NCI-H2081 (cell line): ENCODE data around the gene TMEM236.
A peak's percentile ranks its signal among the peaks of the same experiment; 100 is the strongest.

ENCODE experiments used
- DNase-seq, 2 experiments: peaks; one replicate each; lab custom pipeline; 2025; lab: John Stamatoyannopoulos, UW

Gene TMEM236

DNA sequence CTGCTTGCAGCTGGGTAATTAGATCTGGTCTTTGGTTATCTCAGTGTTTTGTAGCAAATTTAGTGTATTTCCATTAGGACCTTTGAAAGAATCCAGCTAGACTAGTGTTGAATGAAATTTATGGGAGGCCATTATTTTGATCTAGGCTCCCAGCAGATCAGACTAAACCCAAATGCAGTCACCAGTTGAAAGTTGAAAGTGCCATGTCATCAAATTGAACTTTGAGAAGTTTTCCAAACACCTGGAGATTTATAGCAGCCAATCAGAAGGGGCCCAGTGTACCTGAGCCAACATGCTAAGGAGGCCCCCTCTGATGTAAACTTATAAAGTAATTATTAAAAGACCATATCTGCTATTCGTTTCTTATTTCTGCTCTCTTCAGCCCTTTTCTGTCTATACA is 11.3 kb upstream of the TMEM236 start:
- DNase-seq, result no peak

GRCh38 chr10:17742918-17743317 is 9.1 kb upstream of the TMEM236 start:
- DNase-seq, result peak; percentile 7 to 46

DNA sequence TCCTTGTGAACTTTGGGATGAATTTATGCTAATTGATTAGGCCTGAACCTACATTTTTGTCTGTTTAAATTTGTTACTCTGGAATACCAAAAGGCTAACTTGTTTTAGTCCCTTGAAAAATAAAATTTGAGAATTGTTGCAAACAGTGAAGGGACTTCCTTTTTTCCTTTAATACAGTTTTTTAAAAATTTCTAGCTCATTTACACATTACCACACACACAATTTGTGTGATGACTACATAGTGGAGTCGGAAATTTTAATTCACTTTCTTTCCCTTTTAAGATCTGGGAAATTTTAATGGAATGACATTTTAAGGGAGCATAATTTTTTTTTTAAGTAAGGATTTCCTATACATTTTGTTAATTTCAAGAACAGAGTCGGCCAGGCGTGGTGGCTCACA is 8.6 kb upstream of the TMEM236 start:
- DNase-seq, result no peak

DNA sequence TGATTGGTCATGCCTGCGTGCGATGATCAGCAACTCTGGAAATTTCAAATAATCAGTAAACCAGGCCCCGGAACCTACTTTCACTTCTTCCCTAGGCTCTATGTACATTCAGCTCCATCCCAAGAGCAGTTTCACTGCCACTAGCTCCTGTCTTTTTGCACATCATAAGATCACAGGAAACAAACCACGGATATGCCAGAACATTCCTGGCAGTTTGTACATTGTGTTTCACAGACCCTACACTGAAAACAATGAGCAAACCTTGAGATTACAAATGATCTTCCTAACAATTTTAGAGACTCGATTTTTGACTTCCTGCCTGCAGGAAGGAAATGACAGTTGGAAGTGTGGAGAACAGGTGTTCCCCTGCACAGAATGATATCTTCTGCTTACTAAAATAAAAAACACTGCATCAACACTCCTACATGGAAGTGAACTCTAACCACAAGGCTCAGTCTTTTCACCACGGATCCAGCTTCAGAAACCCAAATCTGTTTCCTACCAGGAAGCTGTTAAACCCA is 7.6 kb upstream of the TMEM236 start:
- no peak for DNase-seq

DNA sequence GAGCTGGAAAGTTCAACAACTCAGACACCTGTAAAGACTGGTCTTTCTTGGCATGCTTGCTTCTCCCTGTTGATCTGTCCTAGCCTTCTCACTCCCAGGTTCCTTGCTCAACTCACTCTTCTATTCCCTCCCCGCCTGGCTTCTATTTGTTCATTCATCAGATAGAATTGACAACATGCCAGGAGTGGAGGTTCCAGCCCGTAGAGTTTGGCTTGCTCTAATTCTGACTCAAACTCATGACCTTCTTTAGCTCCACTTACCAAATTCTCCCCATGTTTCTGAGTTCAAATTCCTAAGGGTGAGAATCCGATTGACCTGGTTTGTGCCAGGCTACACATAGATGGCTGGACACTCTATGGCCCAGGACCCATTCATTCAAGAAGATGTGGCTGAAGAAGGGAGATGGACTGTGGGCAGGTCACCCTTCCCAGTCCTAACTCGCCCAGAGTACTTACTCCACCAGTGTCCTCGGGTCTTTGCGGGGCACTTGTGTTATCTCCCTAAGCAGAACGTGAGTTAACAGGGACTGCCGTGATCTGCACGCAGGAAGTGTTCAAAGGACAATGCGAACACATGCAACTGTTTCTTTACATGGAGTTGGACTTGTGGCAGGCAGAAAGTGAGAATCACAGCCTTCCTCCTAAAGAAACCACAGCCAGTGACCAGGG is 4.0 kb upstream of the TMEM236 start:
- DNase-seq, result no peak

DNA sequence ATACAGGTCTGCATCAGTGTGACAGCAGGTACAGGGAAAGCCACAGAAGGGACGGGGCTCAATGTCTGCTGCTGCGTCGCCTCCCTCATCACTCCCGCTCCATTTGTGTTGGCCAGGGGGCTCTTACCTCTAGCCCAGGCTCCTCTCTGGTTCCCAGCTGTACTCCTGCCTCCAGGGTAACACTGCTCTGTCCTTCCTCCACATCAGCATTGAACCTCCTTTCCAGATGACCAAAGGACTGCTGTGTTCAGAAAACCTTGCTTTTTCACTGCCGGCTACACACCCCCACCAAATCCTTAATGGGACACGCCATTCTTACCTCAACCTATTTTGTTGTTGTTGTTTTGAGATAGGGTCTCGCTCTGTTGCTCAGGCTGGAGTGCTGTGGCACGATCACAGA is 2.1 kb upstream of the TMEM236 start:
- DNase-seq, result no peak

DNA sequence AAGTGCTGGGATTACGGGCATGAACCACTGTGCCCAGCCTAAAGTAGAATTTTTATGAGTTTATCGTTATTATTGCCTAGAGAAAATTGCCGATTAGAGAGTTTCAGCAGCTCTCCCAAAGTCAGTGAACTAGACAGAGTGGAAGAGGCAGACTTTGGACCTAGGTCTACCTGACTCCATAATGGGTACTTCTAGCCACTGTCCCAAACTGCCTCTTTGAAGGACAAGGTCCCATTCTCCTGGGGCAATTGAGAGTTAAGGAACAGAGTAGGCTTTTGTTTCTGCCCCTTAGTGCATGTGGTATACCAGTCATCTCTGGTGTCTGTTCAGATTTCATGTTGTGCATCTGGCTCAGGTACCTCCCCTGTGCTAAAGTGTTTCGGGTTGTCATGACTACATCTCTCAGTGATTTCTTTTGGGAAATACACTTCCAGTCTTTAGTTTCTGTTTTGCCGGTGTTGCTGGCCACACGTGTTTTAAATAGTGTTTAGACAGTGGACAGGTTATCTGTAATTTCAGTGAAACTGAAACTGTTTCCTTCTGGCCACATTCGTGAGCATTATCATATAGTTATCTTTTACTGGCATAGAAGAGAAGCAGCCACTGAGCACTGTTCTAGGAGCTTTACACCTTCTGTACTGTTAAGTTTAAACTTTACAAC is 4.7 kb downstream of the TMEM236 start:
- no peak for DNase-seq

DNA sequence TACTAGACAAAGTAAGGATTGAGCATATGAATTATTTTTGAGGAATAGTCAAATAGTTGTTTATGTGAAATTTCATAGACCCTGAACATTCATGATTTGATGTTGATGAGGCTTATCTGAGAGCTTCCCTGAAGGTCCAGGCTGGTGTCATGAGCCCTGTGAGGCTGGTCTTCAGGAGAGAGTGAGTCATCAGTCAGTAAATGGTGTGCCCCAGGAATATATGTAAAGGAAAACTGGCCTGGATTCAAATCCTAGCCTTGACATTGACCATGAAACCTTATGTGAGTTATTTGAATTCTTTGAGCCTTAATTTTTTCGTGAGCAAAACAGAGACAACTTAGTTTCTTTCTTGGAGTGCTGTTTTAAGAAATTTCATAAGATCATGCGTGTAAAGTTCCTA is 6.2 kb downstream of the TMEM236 start:
- no peak for DNase-seq

DNA sequence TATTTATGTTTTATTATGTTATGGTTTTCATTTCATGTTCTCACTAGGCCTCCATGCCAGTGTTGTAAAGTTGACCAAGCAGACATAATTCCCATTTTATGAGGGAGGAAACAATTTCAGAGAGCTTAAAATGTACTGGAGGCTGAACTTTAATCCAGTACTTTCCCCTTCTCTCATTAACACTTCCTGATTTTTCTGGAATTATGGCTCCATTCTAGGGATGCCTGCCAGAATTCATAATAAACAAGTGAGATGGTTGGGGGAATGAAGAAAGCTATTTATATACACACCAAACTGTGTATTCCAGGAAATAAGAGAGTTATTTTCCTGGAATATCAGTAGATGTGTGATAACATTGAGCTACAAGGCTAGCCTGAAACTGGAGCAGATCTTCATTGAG is 6.9 kb downstream of the TMEM236 start:
- DNase-seq, result no peak

DNA sequence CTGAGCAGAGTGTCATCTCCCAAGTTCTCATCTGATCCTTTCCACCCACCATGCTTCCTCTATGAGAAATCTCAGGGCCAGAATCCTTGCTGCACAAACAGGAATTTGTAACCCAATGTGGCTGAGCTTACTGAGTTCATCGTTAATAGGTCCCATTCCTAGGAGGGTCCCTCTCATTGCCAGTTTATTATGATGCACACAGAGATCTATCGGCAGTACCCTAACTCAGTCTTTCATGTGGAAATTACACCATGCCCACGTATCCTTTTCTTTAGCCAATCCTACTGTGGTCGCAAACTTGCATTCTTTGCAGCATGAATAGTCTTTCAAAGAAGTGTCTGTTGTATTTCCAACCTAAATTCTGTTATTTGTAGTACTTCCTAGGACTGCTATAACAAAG is 12.1 kb downstream of the TMEM236 start:
- DNase-seq, result no peak

GRCh38 chr10:17765602-17766001 is 13.6 kb downstream of the TMEM236 start:
- DNase-seq, result no peak

DNA sequence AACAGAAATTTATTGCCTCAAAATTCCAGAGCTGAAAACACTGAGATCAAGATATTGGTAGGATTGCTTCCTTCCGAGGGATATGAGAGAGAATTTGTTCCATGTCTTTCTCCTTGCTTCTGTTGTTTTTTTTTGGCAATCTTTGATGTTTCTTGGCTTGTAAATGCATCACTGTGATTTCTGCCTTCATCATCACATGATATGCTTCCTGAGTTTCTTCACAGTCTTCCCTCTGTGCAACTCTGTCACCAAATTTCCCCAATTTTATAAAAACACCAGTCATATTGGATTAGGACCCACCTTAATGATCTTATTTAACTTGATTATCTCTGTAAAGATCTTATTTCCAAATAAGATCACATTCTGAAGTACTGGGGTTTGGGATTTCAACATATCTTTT is 14.7 kb downstream of the TMEM236 start:
- DNase-seq, result no peak

GRCh38 chr10:17768496-17768895 is 16.5 kb downstream of the TMEM236 start:
- no peak for DNase-seq

GRCh38 chr10:17768957-17769356 is 17.0 kb downstream of the TMEM236 start:
- DNase-seq, result no peak

GRCh38 chr10:17771017-17771416 is 19.0 kb downstream of the TMEM236 start:
- no peak for DNase-seq

DNA sequence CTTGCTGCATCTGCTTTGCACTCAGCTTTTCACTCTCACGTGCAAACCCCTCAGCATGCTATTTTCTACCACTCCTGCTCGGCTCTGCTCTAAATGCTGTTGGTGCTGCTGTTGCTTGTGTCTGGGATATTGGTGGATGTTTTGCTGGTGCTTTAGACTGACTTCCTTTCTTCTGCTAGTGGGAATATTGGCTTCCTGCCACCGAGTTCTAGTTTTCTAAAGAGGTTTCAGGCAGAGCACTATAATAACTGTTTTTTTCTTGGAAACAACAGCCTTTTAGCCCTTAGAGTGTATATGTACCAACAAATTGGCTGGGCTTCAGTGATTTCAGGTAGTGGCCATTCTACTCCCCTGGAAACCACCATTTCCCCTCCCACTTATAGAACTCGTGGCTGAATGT is 27.8 kb downstream of the TMEM236 start:
- no peak for DNase-seq

- no peak for DNase-seq
Observed at GRCh38 chr10:17780727-17781126, 28.7 kb downstream of the TMEM236 start.

- DNase-seq, result no peak
Observed at GRCh38 chr10:17781856-17782255, 29.9 kb downstream of the TMEM236 start.

GRCh38 chr10:17782921-17783665 is 31.1 kb downstream of the TMEM236 start:
- DNase-seq, result no peak

GRCh38 chr10:17783751-17784150 is 31.8 kb downstream of the TMEM236 start:
- no peak for DNase-seq

GRCh38 chr10:17784688-17785087 is 32.7 kb downstream of the TMEM236 start:
- DNase-seq, result no peak

DNA sequence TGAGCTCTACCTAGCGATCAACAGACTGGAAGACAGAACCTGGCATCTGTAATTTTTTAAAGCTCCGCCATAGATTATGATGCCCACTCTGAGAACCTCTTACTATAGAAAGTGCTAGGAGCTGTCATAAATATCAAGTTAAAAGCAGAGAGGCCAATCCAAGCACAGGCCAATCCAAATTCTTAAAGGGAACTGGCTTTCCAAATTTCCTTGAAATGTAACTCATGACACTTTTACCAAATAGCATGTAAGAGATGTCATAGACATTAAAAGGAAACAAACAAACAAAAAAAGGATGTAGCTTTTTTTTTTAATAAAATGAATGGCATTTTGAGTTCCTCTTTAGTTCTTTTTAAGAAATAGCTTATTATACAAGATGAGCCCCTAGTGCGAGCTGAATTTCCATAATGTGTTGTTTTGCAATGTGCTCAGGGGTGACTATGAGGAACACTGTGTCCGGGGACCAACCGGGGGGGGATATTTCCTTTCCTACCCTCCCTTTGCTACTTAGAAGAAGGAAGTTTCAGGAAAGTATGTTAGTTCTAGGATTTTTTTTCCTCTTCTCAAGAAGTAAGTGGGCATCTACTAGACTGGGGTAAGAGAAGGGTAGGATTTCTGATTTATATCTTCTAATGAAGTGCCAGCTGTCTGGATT is 33.4 kb downstream of the TMEM236 start:
- no peak for DNase-seq
